ENCODE data around the gene ATF7.

DNA sequence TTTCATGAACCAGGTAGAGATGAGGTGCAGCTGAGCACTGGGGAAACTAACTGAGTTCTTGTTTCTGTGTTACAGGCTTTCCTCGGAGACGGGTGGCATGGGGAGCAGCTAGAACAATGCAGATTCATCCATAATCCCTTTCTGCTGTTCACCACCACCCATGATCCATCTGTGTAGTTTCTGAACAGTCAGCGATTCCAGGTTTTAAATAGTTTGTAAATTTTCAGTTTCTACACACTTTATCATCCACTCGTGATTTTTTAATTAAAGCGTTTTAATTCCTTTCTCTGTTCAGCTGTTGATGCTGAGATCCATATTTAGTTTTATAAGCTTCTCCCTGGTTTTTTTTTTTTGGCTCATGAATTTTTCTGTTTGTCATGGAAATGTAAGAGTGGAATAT, 146.9 kb downstream of the ATF7 start:
- no peak for TF ChIP-seq ZNF133 (tag by site-specific recombination; IDR thresholded peaks at IDR 0.05)
- TF ChIP-seq, protein P1, sequence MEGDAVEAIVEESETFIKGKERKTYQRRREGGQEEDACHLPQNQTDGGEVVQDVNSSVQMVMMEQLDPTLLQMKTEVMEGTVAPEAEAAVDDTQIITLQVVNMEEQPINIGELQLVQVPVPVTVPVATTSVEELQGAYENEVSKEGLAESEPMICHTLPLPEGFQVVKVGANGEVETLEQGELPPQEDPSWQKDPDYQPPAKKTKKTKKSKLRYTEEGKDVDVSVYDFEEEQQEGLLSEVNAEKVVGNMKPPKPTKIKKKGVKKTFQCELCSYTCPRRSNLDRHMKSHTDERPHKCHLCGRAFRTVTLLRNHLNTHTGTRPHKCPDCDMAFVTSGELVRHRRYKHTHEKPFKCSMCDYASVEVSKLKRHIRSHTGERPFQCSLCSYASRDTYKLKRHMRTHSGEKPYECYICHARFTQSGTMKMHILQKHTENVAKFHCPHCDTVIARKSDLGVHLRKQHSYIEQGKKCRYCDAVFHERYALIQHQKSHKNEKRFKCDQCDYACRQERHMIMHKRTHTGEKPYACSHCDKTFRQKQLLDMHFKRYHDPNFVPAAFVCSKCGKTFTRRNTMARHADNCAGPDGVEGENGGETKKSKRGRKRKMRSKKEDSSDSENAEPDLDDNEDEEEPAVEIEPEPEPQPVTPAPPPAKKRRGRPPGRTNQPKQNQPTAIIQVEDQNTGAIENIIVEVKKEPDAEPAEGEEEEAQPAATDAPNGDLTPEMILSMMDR (tag by site-specific recombination; IDR thresholded peaks at IDR 0.05): no peak

All from HEK293 (cell line).